Measurements from ENCODE around the gene GUCY1B1. TPM values are rescaled to one million over a fixed set of nuclear protein-coding genes. Genes with fewer than 3 reads are reported as not detected.

GUCY1B1 gene
- polyA plus RNA-seq, 1 donor from 2014 or later, result 13.6 TPM

DNA sequence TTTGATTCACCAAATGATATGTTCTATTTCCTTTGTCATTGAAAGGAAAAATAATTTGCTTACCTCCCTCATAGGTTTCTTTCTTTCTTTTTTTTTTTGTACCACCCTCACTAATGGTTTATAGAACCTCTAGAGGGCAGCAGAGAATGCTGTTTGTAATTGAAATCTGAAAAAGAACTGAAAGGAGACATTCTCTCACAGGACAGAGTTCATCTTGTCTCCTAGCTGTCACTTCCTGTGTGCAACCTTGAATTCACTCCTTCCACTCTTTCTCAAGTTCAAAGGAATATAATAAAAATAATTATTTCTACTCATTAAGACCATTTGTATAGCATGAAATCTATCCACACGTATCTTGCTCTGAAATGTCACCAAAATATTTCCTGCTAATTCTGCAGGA is 51.0 kb downstream of the GUCY1B1 start:
- Histone ChIP-seq H3K4me3 (ENCODE audit: low read length) (no peak overlapping the region), H3K79me2 (replicated peaks; ENCODE audit: insufficient read depth, low read length) (no peaks in the 10 kb centered on the region), H3K9me3 (ENCODE audit: low read length) (no peaks in the 10 kb centered on the region), H3F3A (ENCODE audit: insufficient read depth, low read length, poor library complexity, severe bottlenecking) (no peaks in the 10 kb centered on the region), H3K27me3 (ENCODE audit: insufficient read depth, low read depth, low read length) (no peaks in the 10 kb centered on the region), H2AFZ (ENCODE audit: low read depth, low read length) (no peak overlapping the region), H3K9me2 (ENCODE audit: insufficient read depth, low read length) (no peaks in the 10 kb centered on the region), H3K4me2 (ENCODE audit: low read length) (no peak overlapping the region), H3K27ac (ENCODE audit: low read length) (peak overlapping the region; percentile 8), H3K9ac (ENCODE audit: low read length) (no peak overlapping the region), H3K36me3 (ENCODE audit: insufficient read depth, low read length) (no peaks in the 10 kb centered on the region), H4K20me1 (ENCODE audit: insufficient read depth) (no peaks in the 10 kb centered on the region)
- TF ChIP-seq REST (IDR thresholded peaks at IDR 0.05; ENCODE audit: borderline replicate concordance) (no peak), EP300 (conservative IDR thresholded peaks at IDR 0.05; ENCODE audit: poor library complexity, severe bottlenecking) (no peak), SMC3 (conservative IDR thresholded peaks at IDR 0.05; ENCODE audit: poor library complexity) (peak; percentile 79), RAD21 (conservative IDR thresholded peaks at IDR 0.05) (peak; percentile 90), CTCF (IDR thresholded peaks at IDR 0.05; ENCODE audit: poor library complexity, severe bottlenecking) (peak; percentile 86)

GRCh38 chr4:155811083-155811482 is 52.3 kb downstream of the GUCY1B1 start:
- H3F3A ChIP-seq (ENCODE audit: insufficient read depth, low read length, poor library complexity, severe bottlenecking), result no peaks in the 10 kb centered on the region
- H3K36me3 ChIP-seq (ENCODE audit: insufficient read depth, low read length), result no peaks in the 10 kb centered on the region
- TF ChIP-seq RAD21 (conservative IDR thresholded peaks at IDR 0.05) (no peak), EZH2 (IDR thresholded peaks at IDR 0.05; ENCODE audit: borderline replicate concordance, insufficient read depth, low read length, poor library complexity, severe bottlenecking) (no peak), TAF1 (IDR thresholded peaks at IDR 0.05; ENCODE audit: low read depth) (no peak), EP300 (conservative IDR thresholded peaks at IDR 0.05; ENCODE audit: poor library complexity, severe bottlenecking) (no peak), POLR2AphosphoS5 (IDR thresholded peaks at IDR 0.05) (no peak), MXI1 (conservative IDR thresholded peaks at IDR 0.05; ENCODE audit: poor library complexity, severe bottlenecking) (no peak), CTCF (IDR thresholded peaks at IDR 0.05; ENCODE audit: poor library complexity, severe bottlenecking) (no peak), REST (IDR thresholded peaks at IDR 0.05; ENCODE audit: borderline replicate concordance) (no peak), SMC3 (conservative IDR thresholded peaks at IDR 0.05; ENCODE audit: poor library complexity) (no peak)
- H4K20me1 ChIP-seq (ENCODE audit: insufficient read depth), result no peaks in the 10 kb centered on the region
- no peaks in the 10 kb centered on the region for H3K9me3 ChIP-seq (ENCODE audit: low read length)
- no peak overlapping the region for H3K27ac ChIP-seq (ENCODE audit: low read length)
- no peaks in the 10 kb centered on the region for H3K27me3 ChIP-seq (ENCODE audit: insufficient read depth, low read depth, low read length)
- no peaks in the 10 kb centered on the region for H3K79me2 ChIP-seq (replicated peaks; ENCODE audit: insufficient read depth, low read length)
- H3K4me2 ChIP-seq (ENCODE audit: low read length), result no peak overlapping the region
- H3K4me3 ChIP-seq (ENCODE audit: low read length), result no peak overlapping the region
- no peaks in the 10 kb centered on the region for H3K9me2 ChIP-seq (ENCODE audit: insufficient read depth, low read length)
- H3K9ac ChIP-seq (ENCODE audit: low read length), result no peak overlapping the region
- no peak overlapping the region for H2AFZ ChIP-seq (ENCODE audit: low read depth, low read length)
